ENCODE measurements around the gene DUSP19.

DUSP19 gene

DNA sequence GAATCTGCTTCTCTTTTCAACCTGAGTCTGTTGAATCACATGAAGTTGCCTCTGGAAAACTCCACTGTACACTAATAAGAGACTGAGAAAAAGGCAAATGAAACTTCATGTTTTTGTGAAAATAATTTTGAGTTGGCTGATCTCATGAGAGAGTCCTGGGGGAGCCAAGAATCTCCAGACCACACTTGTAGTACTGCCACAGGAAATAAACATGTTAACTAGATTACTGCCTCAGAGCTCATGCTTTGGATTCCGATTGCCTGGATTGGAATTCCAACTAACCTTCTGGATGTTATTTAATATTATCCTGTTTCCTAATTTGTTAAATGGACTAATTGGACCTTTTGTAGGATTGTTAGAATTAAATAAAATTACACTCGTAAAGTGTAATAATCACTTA, 70.9 kb downstream of the DUSP19 start:
- ChIA-PET CTCF (interaction anchor here (1.2 kb wide), 1 partner anchor 11 kb away, joined by 4 read pairs; no protein-coding TSS in a partner anchor), POLR2A (no interaction called here)
- DNase-seq (ENCODE audit: extremely low spot score) = no peak
- TF ChIP-seq, protein P1, sequence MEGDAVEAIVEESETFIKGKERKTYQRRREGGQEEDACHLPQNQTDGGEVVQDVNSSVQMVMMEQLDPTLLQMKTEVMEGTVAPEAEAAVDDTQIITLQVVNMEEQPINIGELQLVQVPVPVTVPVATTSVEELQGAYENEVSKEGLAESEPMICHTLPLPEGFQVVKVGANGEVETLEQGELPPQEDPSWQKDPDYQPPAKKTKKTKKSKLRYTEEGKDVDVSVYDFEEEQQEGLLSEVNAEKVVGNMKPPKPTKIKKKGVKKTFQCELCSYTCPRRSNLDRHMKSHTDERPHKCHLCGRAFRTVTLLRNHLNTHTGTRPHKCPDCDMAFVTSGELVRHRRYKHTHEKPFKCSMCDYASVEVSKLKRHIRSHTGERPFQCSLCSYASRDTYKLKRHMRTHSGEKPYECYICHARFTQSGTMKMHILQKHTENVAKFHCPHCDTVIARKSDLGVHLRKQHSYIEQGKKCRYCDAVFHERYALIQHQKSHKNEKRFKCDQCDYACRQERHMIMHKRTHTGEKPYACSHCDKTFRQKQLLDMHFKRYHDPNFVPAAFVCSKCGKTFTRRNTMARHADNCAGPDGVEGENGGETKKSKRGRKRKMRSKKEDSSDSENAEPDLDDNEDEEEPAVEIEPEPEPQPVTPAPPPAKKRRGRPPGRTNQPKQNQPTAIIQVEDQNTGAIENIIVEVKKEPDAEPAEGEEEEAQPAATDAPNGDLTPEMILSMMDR (IDR thresholded peaks at IDR 0.05; ENCODE audit: control extremely low read depth, extremely low read depth, low read depth, missing control alignments) = no peak
